HepG2 (cell line): Measurements from ENCODE around the gene PLA2R1. TPM values are rescaled to one million over a fixed set of nuclear protein-coding genes. Genes with fewer than 3 reads are reported as not detected.

Experiments used
- ATAC-seq: fragments of 200-7000 bp; cut with Tn5 transposase; 3 replicates; pipeline ENCODE4 v1.9.1; 2020; ENCODE audit warnings: mild to moderate bottlenecking, moderate library complexity
- BruUV-seq: library from RNA; stranded (reverse); fragments of 400-500 nt; replicated peaks from 2 replicates; lab custom pipeline; 2021; lab: Mats Ljungman, UMichigan
- CTCF ChIA-PET: fragments of 300-600 bp; formaldehyde crosslinking; extraction: SDS; loops from one replicate; lab custom pipeline; 2021; ENCODE audit warnings: low total read pairs, inconsistent platforms, low intra/inter-chr PET ratio; lab: Yijun Ruan, JAX
- POLR2A ChIA-PET: fragments of 350-600 bp; sonication (Branson Sonifier 250); formaldehyde crosslinking; loops from one replicate; lab custom pipeline; 2020; ENCODE audit warnings: antibody characterized with exemption, inconsistent platforms; lab: Yijun Ruan, JAX
- DNase-seq: peaks from one replicate; pipeline ENCODE4 v3.0.0-alpha.2; 2015; ENCODE audit warnings: low spot score
- FAIRE-seq: peaks from 3 replicates; lab custom pipeline; 2011; peaks lifted over from hg19 to GRCh38; lab: Jason Lieb, UNC
- H2AFZ ChIP-seq: one replicate; pipeline ENCODE4 v1.6.1; 2011; ENCODE audit warnings: low read length, inconsistent platforms
- H3K27ac ChIP-seq: fragments of 300-600 bp; 3 replicates; pipeline ENCODE4 v1.8.0; 2011; ENCODE audit warnings: mixed run types, mild to moderate bottlenecking, mixed read lengths, low read length, inconsistent platforms; ENCODE audit not compliant: insufficient read depth; ENCODE audit errors: extremely low read length
- H3K27me3 ChIP-seq, 2 experiments: fragments of 200-600 bp in 1 of 2; 2 replicates in 1 of 2; 3 replicates in 1 of 2; pipeline versions ENCODE4 v1.6.0 to v1.8.0; 2011; ENCODE audit warnings: low read length in 2 of 2, mild to moderate bottlenecking in 2 of 2, moderate library complexity in 2 of 2, inconsistent platforms in 1 of 2; ENCODE audit not compliant: insufficient read depth in 2 of 2, control insufficient read depth in 1 of 2
- H3K36me3 ChIP-seq, 2 experiments: fragments of 200-600 bp in 1 of 2; replicated peaks in 1 of 2; 2 replicates in 1 of 2; 3 replicates in 1 of 2; pipeline versions ENCODE4 v1.5.1 to v1.8.0; 2011; ENCODE audit warnings: low read length in 2 of 2, inconsistent platforms in 1 of 2; ENCODE audit not compliant: insufficient read depth in 2 of 2, control insufficient read depth in 1 of 2
- H3K4me1 ChIP-seq: 2 replicates; pipeline ENCODE4 v1.5.1; 2012; ENCODE audit warnings: low read length, inconsistent platforms; ENCODE audit not compliant: insufficient read depth
- H3K4me2 ChIP-seq: 2 replicates; pipeline ENCODE4 v1.6.0; 2011; ENCODE audit warnings: low read depth, low read length, inconsistent platforms
- H3K4me3 ChIP-seq, 3 experiments: fragments of 200-600 bp in 1 of 3; sonication (generic), shearing (Covaris generic) in 1 of 3; replicated peaks in 1 of 3; 2 replicates each; pipeline ENCODE4 v1.5.1; 2011 to 2016; ENCODE audit warnings: low read length in 3 of 3, inconsistent platforms in 2 of 3, low read depth in 2 of 3, mild to moderate bottlenecking in 2 of 3, control low read depth in 1 of 3, mixed read lengths in 1 of 3; ENCODE audit not compliant: insufficient read depth in 1 of 3
- H3K79me2 ChIP-seq: one replicate; pipeline ENCODE4 v1.6.1; 2011; ENCODE audit warnings: low read length, inconsistent platforms; ENCODE audit not compliant: insufficient read depth
- H3K9ac ChIP-seq: 2 replicates; pipeline ENCODE4 v1.6.0; 2011; ENCODE audit warnings: mild to moderate bottlenecking, low read depth, low read length, inconsistent platforms; ENCODE audit not compliant: insufficient read depth
- H3K9me3 ChIP-seq: 2 replicates; pipeline ENCODE4 v1.5.1; 2012; ENCODE audit warnings: mild to moderate bottlenecking, low read length
- H4K20me1 ChIP-seq: 2 replicates; pipeline ENCODE4 v1.6.0; 2011; ENCODE audit warnings: inconsistent platforms, mild to moderate bottlenecking, low read length, moderate library complexity; ENCODE audit not compliant: insufficient read depth
- BATF2 ChIP-seq: sonication (generic); formaldehyde crosslinking; IDR thresholded peaks from 2 replicates; pipeline ENCODE4 v1.8.0; 2022; ENCODE audit warnings: mild to moderate bottlenecking, missing genetic modification reagents, moderate library complexity
- GZF1 ChIP-seq: sonication (generic); formaldehyde crosslinking; IDR thresholded peaks from 2 replicates; pipeline ENCODE4 v1.5.1; 2020; ENCODE audit warnings: mild to moderate bottlenecking, missing genetic modification reagents
- IRX3 ChIP-seq: sonication (generic); formaldehyde crosslinking; IDR thresholded peaks from 2 replicates; pipeline ENCODE4 v1.8.1; 2023; ENCODE audit warnings: mild to moderate bottlenecking, low read depth, missing genetic modification reagents, borderline replicate concordance
- JDP2 ChIP-seq: sonication (generic); formaldehyde crosslinking; IDR thresholded peaks from 2 replicates; pipeline ENCODE4 v1.8.1; 2022; ENCODE audit warnings: missing genetic modification reagents, borderline replicate concordance
- PRMT3 ChIP-seq: sonication (generic); formaldehyde crosslinking; IDR thresholded peaks from 2 replicates; pipeline ENCODE4 v1.8.1; 2022; ENCODE audit warnings: low read depth, mild to moderate bottlenecking, moderate library complexity, missing genetic modification reagents, borderline replicate concordance
- SATB2 ChIP-seq: sonication (generic); formaldehyde crosslinking; IDR thresholded peaks from 2 replicates; pipeline ENCODE4 v1.5.0; 2020; ENCODE audit warnings: missing genetic modification reagents
- ZEB1 ChIP-seq: IDR thresholded peaks from 2 replicates; pipeline ENCODE4 v1.6.1; 2012; ENCODE audit warnings: mild to moderate bottlenecking, low read depth, inconsistent platforms; ENCODE audit not compliant: insufficient replicate concordance
- ZNF574 ChIP-seq: sonication (generic); formaldehyde crosslinking; IDR thresholded peaks from 2 replicates; pipeline ENCODE4 v1.4.0; 2020; ENCODE audit warnings: missing genetic modification reagents
- ZNF839 ChIP-seq: sonication (generic); formaldehyde crosslinking; IDR thresholded peaks from 2 replicates; pipeline ENCODE4 v1.4.0; 2020; ENCODE audit warnings: missing genetic modification reagents, mild to moderate bottlenecking, borderline replicate concordance
- WGBS: methylation state at CpG from one replicate; pipeline ENCODE4 v1.1.6; 2017; ENCODE audit warnings: low lambda C conversion rate; 5-methylcytosine and 5-hydroxymethylcytosine counted together
- in situ Hi-C: cut with HindIII; loops from 2 replicates; pipeline ENCODE4 v1.10.0; 2017; ENCODE audit warnings: low pct_unique_long_range_greater_than_20kb; ENCODE audit not compliant: extremely low pct_ligation_motif_present
- intact Hi-C: fragments of 100-400 bp; cut with micrococcal nuclease; formaldehyde crosslinking; loops from one replicate; pipeline ENCODE4 v1.10.0; 2022; ENCODE audit not compliant: unreplicated experiment
- polyA plus RNA-seq, 8 experiments: library from polyadenylated mRNA; depleted of rRNA in 3 of 8; stranded (reverse) in 7 of 8; unstranded in 1 of 8; fragments of >200 nt; fragmentation: Illumina TruSeq in 4 of 8; extraction: Trizol in 4 of 8; gene quantifications; 2 replicates each; pipeline versions ENCODE4 v1.2.1 to v1.2.3, GENCODE V29; 2011 to 2016; ENCODE audit warnings: low read depth in 4 of 8, missing spikeins in 1 of 8, mixed read lengths in 1 of 8; ENCODE audit not compliant: insufficient read depth in 1 of 8
- total RNA-seq, 5 experiments: library from RNA; depleted of rRNA; stranded (reverse); fragments of >200 nt; fragmentation: Illumina TruSeq; extraction: Trizol; gene quantifications; 2 replicates each; pipeline ENCODE4 v1.2.3, GENCODE V29; 2016; ENCODE audit warnings: low read depth in 1 of 5

Gene PLA2R1
- total and polyA plus RNA-seq, 2 of the 13 experiments (the other 11 are each of a cell fraction or from before 2014, with no cell fraction given): not detected

GRCh38 chr2:160051371-160051800 is 11.0 kb downstream of the PLA2R1 start:
- H3K9ac ChIP-seq: no peak overlapping the region
- no peak overlapping the region for H3K27ac ChIP-seq
- H3K27me3 ChIP-seq: peaks cover 0 to 14% of the 10 kb centered on the region in 2 experiments; a peak in 2 of 5 replicates
- BruUV-seq: no TSS peak
- intact Hi-C loops: no loop called here
- H3K4me3 ChIP-seq: no peak overlapping the region
- POLR2A ChIA-PET: no interaction called here
- H3K79me2 ChIP-seq: no peaks in the 10 kb centered on the region
- no peak for FAIRE-seq
- H3K4me1 ChIP-seq: no peaks in the 10 kb centered on the region
- H4K20me1 ChIP-seq: no peaks in the 10 kb centered on the region
- WGBS: 2% methylated on average over 3 of the region's 3 CpGs
- H3K9me3 ChIP-seq: no peaks in the 10 kb centered on the region
- H3K4me2 ChIP-seq: no peak overlapping the region
- no peak overlapping the region for H2AFZ ChIP-seq
- CTCF ChIA-PET: no interaction called here
- TF ChIP-seq ZNF839 (CRISPR knock-in tag) (no peak), GZF1 (no peak), PRMT3 (no peak), IRX3 (CRISPR knock-in tag) (no peak), ZNF574 (CRISPR knock-in tag) (no peak), ZEB1 (no peak), BATF2 (CRISPR knock-in tag) (no peak), SATB2 (CRISPR knock-in tag) (no peak), JDP2 (CRISPR knock-in tag) (no peak)
- H3K36me3 ChIP-seq: no peaks in the 10 kb centered on the region
- in situ Hi-C loops: no loop called here
- DNase-seq: no peak
- ATAC-seq: no peak
